PC-9 (cell line): ENCODE results near the gene ACTL9. TPM values are rescaled to one million over a fixed set of nuclear protein-coding genes. Genes with fewer than 3 reads are reported as not detected.
A peak's percentile ranks its signal among the peaks of the same experiment; 100 is the strongest.

Source experiments
- BruUV-seq: library from RNA; stranded (reverse); fragments of 400-500 nt; replicated peaks from 2 replicates; lab custom pipeline; 2021; lab: Mats Ljungman, UMichigan
- CTCF ChIA-PET: fragments of 300-600 bp; sonication (Branson Sonifier 250); formaldehyde crosslinking; loops from one replicate; lab custom pipeline; 2022; ENCODE audit warnings: antibody characterized with exemption; lab: Charles Lee
- POLR2A ChIA-PET: fragments of 300-600 bp; sonication (Branson Sonifier 250); formaldehyde crosslinking; loops from one replicate; lab custom pipeline; 2022; ENCODE audit warnings: antibody characterized with exemption; ENCODE audit not compliant: unreplicated experiment; lab: Charles Lee
- DNase-seq, 2 experiments: peaks; one replicate each; pipeline versions ENCODE4 v3.0.0 to v3.0.0-alpha.2; 2015 to 2022; ENCODE audit warnings: mixed read lengths in 1 of 2
- H2AFZ ChIP-seq: fragments of 200-600 bp; sonication (generic); 2 replicates; pipeline ENCODE4 v1.8.1; 2017; ENCODE audit warnings: antibody characterized with exemption
- H3F3A ChIP-seq: fragments of 200-600 bp; sonication (generic); 2 replicates; pipeline ENCODE4 v1.8.1; 2017; ENCODE audit warnings: antibody characterized with exemption, mild to moderate bottlenecking, low read depth; ENCODE audit not compliant: insufficient read depth
- H3K27ac ChIP-seq: fragments of 200-600 bp; sonication (generic); 2 replicates; pipeline ENCODE4 v1.6.1; 2016; ENCODE audit warnings: mixed run types
- H3K27me3 ChIP-seq: fragments of 200-600 bp; sonication (generic); 2 replicates; pipeline ENCODE4 v1.6.1; 2016; ENCODE audit warnings: low read depth, mixed run types; ENCODE audit not compliant: insufficient read depth
- H3K36me3 ChIP-seq: fragments of 200-600 bp; sonication (generic); 2 replicates; pipeline ENCODE4 v1.6.1; 2016; ENCODE audit warnings: low read depth, mixed run types
- H3K4me1 ChIP-seq: fragments of 200-600 bp; sonication (generic); replicated peaks from 2 replicates; pipeline ENCODE4 v1.6.1; 2016; ENCODE audit warnings: mixed run types; ENCODE audit not compliant: insufficient read depth
- H3K4me2 ChIP-seq: fragments of 200-600 bp; sonication (generic); 2 replicates; pipeline ENCODE4 v1.6.1; 2017; ENCODE audit warnings: mixed run types
- H3K4me3 ChIP-seq: fragments of 200-600 bp; sonication (generic); 2 replicates; pipeline ENCODE4 v1.6.1; 2016; ENCODE audit warnings: mixed run types
- H3K79me2 ChIP-seq: fragments of 200-600 bp; sonication (generic); 2 replicates; pipeline ENCODE4 v1.6.1; 2017; ENCODE audit warnings: low read depth, mixed run types
- H3K9me2 ChIP-seq: fragments of 200-600 bp; sonication (generic); 2 replicates; pipeline ENCODE4 v1.8.1; 2017; ENCODE audit warnings: mild to moderate bottlenecking; ENCODE audit not compliant: insufficient read depth
- H3K9me3 ChIP-seq: fragments of 200-600 bp; sonication (generic); 2 replicates; pipeline ENCODE4 v1.8.1; 2016; ENCODE audit warnings: low read depth; ENCODE audit not compliant: insufficient read depth
- H4K20me1 ChIP-seq: fragments of 200-600 bp; sonication (generic); 2 replicates; pipeline ENCODE4 v1.8.1; 2017; ENCODE audit not compliant: insufficient read depth
- EZH2 ChIP-seq: fragments of 200-600 bp; sonication (generic); IDR thresholded peaks from 2 replicates; pipeline ENCODE4 v1.8.0; 2017; ENCODE audit warnings: antibody characterized with exemption, low read depth
- intact Hi-C: fragments of 100-400 bp; cut with micrococcal nuclease; formaldehyde crosslinking; loops from one replicate; pipeline ENCODE4 v1.10.0; 2022; ENCODE audit not compliant: unreplicated experiment
- total RNA-seq: library from RNA; stranded (reverse); gene quantifications from 2 replicates; pipeline ENCODE4 v1.2.3, GENCODE V29; 2021
- TF ChIP-seq, protein P1 (sequence below): fragments of 200-600 bp; sonication (generic); conservative IDR thresholded peaks from 2 replicates; pipeline ENCODE4 v1.6.1; 2017; ENCODE audit warnings: mixed run types, antibody characterized with exemption, mild to moderate bottlenecking, moderate library complexity

Gene ACTL9
- total RNA-seq, 1 experiment from 2014 or later = not detected

- intact Hi-C loops = no loop called here
- Histone ChIP-seq H3K4me2 (no peak overlapping the region), H3K9me3 (no peaks in the 10 kb centered on the region), H3K36me3 (no peaks in the 10 kb centered on the region), H2AFZ (no peak overlapping the region), H3K27me3 (peaks cover 16% of the 10 kb centered on the region; the same call in 1 of the 2 replicates), H3K27ac (no peak overlapping the region), H3F3A (no peaks in the 10 kb centered on the region), H4K20me1 (no peaks in the 10 kb centered on the region), H3K4me3 (no peak overlapping the region), H3K79me2 (no peaks in the 10 kb centered on the region), H3K9me2 (no peaks in the 10 kb centered on the region), H3K4me1 (0 out of 2 replicates have a peak, but pooled peaks cover 6% of the 10 kb centered on the region)
- TF ChIP-seq EZH2 = no peak
- TF ChIP-seq, protein P1, sequence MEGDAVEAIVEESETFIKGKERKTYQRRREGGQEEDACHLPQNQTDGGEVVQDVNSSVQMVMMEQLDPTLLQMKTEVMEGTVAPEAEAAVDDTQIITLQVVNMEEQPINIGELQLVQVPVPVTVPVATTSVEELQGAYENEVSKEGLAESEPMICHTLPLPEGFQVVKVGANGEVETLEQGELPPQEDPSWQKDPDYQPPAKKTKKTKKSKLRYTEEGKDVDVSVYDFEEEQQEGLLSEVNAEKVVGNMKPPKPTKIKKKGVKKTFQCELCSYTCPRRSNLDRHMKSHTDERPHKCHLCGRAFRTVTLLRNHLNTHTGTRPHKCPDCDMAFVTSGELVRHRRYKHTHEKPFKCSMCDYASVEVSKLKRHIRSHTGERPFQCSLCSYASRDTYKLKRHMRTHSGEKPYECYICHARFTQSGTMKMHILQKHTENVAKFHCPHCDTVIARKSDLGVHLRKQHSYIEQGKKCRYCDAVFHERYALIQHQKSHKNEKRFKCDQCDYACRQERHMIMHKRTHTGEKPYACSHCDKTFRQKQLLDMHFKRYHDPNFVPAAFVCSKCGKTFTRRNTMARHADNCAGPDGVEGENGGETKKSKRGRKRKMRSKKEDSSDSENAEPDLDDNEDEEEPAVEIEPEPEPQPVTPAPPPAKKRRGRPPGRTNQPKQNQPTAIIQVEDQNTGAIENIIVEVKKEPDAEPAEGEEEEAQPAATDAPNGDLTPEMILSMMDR = no peak
- ChIA-PET CTCF (no interaction called here), POLR2A (no interaction called here)
- no TSS peak for BruUV-seq
- no peak for DNase-seq
Measured at GRCh38 chr19:8703223-8703622, 4.6 kb upstream of the ACTL9 start.

DNA sequence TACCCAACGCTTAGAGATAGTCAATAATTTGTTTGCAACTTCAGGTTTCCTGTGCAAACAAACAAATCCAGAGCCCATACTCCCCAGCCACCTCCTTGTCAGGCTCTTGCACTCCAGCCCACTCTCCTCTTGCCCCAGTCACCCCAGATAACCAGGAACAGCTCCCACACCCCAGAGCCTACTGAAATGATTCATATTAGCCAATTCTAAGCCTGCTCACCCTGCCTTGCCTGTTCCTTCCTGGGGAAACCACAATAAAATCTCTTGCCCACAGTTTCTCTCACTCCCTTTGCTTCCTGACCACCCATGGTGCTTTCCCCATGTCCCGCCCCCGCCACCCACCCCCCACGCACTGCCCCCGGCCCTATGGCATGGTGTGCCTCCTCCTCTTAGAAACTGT, 3.8 kb upstream of the ACTL9 start:
- Histone ChIP-seq H3F3A (no peaks in the 10 kb centered on the region), H3K9me2 (no peaks in the 10 kb centered on the region), H2AFZ (no peak overlapping the region), H3K27me3 (peaks cover 16% of the 10 kb centered on the region; the same call in 1 of the 2 replicates), H3K4me2 (peak overlapping the region; percentile 56), H3K9me3 (no peaks in the 10 kb centered on the region), H3K36me3 (no peaks in the 10 kb centered on the region), H4K20me1 (no peaks in the 10 kb centered on the region), H3K4me1 (0 out of 2 replicates have a peak, but pooled peaks cover 6% of the 10 kb centered on the region), H3K4me3 (no peak overlapping the region), H3K79me2 (no peaks in the 10 kb centered on the region), H3K27ac (no peak overlapping the region)
- DNase-seq = no peak
- intact Hi-C loops = no loop called here
- TF ChIP-seq, protein P1 = no peak
- no peak for TF ChIP-seq EZH2
- no TSS peak for BruUV-seq
- ChIA-PET POLR2A (no interaction called here), CTCF (no interaction called here)

DNA sequence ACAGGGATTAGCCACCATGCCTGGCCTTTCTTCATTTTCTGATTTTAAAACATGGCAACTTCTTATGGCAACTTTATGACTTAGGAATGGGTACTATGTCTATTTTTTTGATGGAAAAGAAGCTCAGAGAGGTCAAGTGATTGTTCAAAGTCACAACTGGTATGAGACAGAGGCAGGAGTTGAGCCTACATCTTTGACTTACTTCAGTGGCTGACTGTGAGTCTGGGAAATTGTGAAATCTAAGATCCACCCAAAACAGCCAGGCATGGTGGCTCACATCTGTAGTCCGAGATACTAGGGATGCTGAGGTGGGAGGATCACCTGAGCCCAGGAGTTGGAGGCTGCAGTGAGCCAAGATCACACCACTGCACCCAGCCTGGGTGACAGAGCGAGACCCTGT, 2.4 kb upstream of the ACTL9 start:
- no peak overlapping the region for H3K4me3 ChIP-seq
- H2AFZ ChIP-seq = no peak overlapping the region

More for the DNA sequence above, 2.4 kb upstream of the ACTL9 start:
- ChIA-PET POLR2A (no interaction called here), CTCF (no interaction called here)
- H3K27ac ChIP-seq = no peak overlapping the region
- no peaks in the 10 kb centered on the region for H3K79me2 ChIP-seq
- H3K4me1 ChIP-seq = 0 out of 2 replicates have a peak, but pooled peaks cover 6% of the 10 kb centered on the region
- intact Hi-C loops = no loop called here
- no TSS peak for BruUV-seq
- no peaks in the 10 kb centered on the region for H4K20me1 ChIP-seq
- no peaks in the 10 kb centered on the region for H3F3A ChIP-seq
- H3K4me2 ChIP-seq = no peak overlapping the region
- no peaks in the 10 kb centered on the region for H3K9me2 ChIP-seq
- DNase-seq = no peak
- no peaks in the 10 kb centered on the region for H3K9me3 ChIP-seq
- peaks cover 16% of the 10 kb centered on the region; the same call in 1 of the 2 replicates for H3K27me3 ChIP-seq
- H3K36me3 ChIP-seq = no peaks in the 10 kb centered on the region
- TF ChIP-seq EZH2 = no peak
- TF ChIP-seq, protein P1 = no peak
